ENCODE measurements around the gene BIN1. TPM values are rescaled to one million over a fixed set of nuclear protein-coding genes. Genes with fewer than 3 reads are reported as not detected.

BIN1 gene
- total RNA-seq, 1 experiment from 2014 or later = 42.5 TPM

- TF ChIP-seq, protein P1, sequence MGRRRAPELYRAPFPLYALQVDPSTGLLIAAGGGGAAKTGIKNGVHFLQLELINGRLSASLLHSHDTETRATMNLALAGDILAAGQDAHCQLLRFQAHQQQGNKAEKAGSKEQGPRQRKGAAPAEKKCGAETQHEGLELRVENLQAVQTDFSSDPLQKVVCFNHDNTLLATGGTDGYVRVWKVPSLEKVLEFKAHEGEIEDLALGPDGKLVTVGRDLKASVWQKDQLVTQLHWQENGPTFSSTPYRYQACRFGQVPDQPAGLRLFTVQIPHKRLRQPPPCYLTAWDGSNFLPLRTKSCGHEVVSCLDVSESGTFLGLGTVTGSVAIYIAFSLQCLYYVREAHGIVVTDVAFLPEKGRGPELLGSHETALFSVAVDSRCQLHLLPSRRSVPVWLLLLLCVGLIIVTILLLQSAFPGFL (CRISPR knock-in tag; IDR thresholded peaks at IDR 0.05; ENCODE audit: borderline replicate concordance) = no peak
- TF ChIP-seq NR2C2 (CRISPR knock-in tag; IDR thresholded peaks at IDR 0.05) = no peak
- no peak for TF ChIP-seq SMAD3 (CRISPR knock-in tag; IDR thresholded peaks at IDR 0.05; ENCODE audit: borderline replicate concordance)
- no peak for TF ChIP-seq IRF2 (CRISPR knock-in tag; IDR thresholded peaks at IDR 0.05; ENCODE audit: borderline replicate concordance, low read depth)
- TF ChIP-seq NFE2L1 (CRISPR knock-in tag; IDR thresholded peaks at IDR 0.05) = no peak
- 0 out of 2 replicates have a peak, but pooled peaks have one; percentile 54 for TF ChIP-seq ZBTB43 (CRISPR knock-in tag; IDR thresholded peaks at IDR 0.05)
- TF ChIP-seq CREB1 (CRISPR knock-in tag; IDR thresholded peaks at IDR 0.05) = no peak
- TF ChIP-seq, protein P2, sequence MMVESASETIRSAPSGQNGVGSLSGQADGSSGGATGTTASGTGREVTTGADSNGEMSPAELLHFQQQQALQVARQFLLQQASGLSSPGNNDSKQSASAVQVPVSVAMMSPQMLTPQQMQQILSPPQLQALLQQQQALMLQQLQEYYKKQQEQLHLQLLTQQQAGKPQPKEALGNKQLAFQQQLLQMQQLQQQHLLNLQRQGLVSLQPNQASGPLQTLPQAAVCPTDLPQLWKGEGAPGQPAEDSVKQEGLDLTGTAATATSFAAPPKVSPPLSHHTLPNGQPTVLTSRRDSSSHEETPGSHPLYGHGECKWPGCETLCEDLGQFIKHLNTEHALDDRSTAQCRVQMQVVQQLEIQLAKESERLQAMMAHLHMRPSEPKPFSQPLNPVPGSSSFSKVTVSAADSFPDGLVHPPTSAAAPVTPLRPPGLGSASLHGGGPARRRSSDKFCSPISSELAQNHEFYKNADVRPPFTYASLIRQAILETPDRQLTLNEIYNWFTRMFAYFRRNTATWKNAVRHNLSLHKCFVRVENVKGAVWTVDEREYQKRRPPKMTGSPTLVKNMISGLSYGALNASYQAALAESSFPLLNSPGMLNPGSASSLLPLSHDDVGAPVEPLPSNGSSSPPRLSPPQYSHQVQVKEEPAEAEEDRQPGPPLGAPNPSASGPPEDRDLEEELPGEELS (CRISPR knock-in tag; IDR thresholded peaks at IDR 0.05) = no peak
- TF ChIP-seq NFATC4 (CRISPR knock-in tag; IDR thresholded peaks at IDR 0.05) = no peak
- TF ChIP-seq ZNF532 (CRISPR knock-in tag; IDR thresholded peaks at IDR 0.05; ENCODE audit: borderline replicate concordance) = no peak
- 0 out of 2 replicates have a peak, but pooled peaks have one; percentile 7 for TF ChIP-seq JUN (CRISPR knock-in tag; IDR thresholded peaks at IDR 0.05)
Measured at GRCh38 chr2:127106457-127106990, 430 bp downstream of the BIN1 start (continued).

- Mint-ChIP-seq H3K36me3 (no peaks in the 10 kb centered on the region), H3K4me3 (peak overlapping the region; percentile 69), H3K9me3 (no peaks in the 10 kb centered on the region), H3K27me3 (ENCODE audit: low read depth) (peaks cover 3% of the 10 kb centered on the region; the same call in 1 of the 2 replicates), H3K27ac (no peak overlapping the region), H3K4me1 (peaks cover 31% of the 10 kb centered on the region)
- DNase-seq (ENCODE audit: low spot score) (peak; percentile 51), ATAC-seq (no peak)
- ChIA-PET POLR2A (interaction anchor here (0.5 to 2.3 kb wide), 5 partner anchors 19 to 41 kb away, joined by 3 to 9 read pairs (median 4); no protein-coding TSS in a partner anchor), CTCF (interaction anchor here (0.6 to 4.2 kb wide), 18 partner anchors 9 to 948 kb away, joined by 3 to 33 read pairs (median 5); partner anchors contain the start of gene ERCC3)
- TF ChIP-seq FOXK1 (CRISPR knock-in tag; IDR thresholded peaks at IDR 0.05) = peak; percentile 46; the same call in 1 of the 2 replicates
- peak; percentile 80; the same call in 1 of the 2 replicates for TF ChIP-seq USF2 (CRISPR knock-in tag; IDR thresholded peaks at IDR 0.05)
- TF ChIP-seq TEAD1 (CRISPR knock-in tag; IDR thresholded peaks at IDR 0.05) = 0 out of 2 replicates have a peak, but pooled peaks have one; percentile 54
- TF ChIP-seq SP1 (CRISPR knock-in tag; conservative IDR thresholded peaks at IDR 0.05) = no peak; the same call in 1 of the 2 replicates
- TF ChIP-seq MAX (CRISPR knock-in tag; IDR thresholded peaks at IDR 0.05) = 0 out of 2 replicates have a peak, but pooled peaks have one; percentile 22
- 0 out of 2 replicates have a peak, but pooled peaks have one; percentile 26 for TF ChIP-seq E2F5 (CRISPR knock-in tag; IDR thresholded peaks at IDR 0.05)
- no peak for TF ChIP-seq ZBTB43 (CRISPR knock-in tag; IDR thresholded peaks at IDR 0.05)
Measured at GRCh38 chr2:127105656-127106456, 1.1 kb downstream of the BIN1 start.
